NCI-H1436 treated with DMSO at 0.1 percent for 48 hours (cell line): ENCODE measurements around the gene RABL6.
"Not testable (repeated sequence)": the region's sequence is repeated elsewhere in the genome, so short reads cannot be mapped to it uniquely, and the experiment has no call there.

ENCODE experiments used
- DNase-seq: peaks from one replicate; lab custom pipeline; 2025; lab: John Stamatoyannopoulos, UW

The RABL6 gene

DNA sequence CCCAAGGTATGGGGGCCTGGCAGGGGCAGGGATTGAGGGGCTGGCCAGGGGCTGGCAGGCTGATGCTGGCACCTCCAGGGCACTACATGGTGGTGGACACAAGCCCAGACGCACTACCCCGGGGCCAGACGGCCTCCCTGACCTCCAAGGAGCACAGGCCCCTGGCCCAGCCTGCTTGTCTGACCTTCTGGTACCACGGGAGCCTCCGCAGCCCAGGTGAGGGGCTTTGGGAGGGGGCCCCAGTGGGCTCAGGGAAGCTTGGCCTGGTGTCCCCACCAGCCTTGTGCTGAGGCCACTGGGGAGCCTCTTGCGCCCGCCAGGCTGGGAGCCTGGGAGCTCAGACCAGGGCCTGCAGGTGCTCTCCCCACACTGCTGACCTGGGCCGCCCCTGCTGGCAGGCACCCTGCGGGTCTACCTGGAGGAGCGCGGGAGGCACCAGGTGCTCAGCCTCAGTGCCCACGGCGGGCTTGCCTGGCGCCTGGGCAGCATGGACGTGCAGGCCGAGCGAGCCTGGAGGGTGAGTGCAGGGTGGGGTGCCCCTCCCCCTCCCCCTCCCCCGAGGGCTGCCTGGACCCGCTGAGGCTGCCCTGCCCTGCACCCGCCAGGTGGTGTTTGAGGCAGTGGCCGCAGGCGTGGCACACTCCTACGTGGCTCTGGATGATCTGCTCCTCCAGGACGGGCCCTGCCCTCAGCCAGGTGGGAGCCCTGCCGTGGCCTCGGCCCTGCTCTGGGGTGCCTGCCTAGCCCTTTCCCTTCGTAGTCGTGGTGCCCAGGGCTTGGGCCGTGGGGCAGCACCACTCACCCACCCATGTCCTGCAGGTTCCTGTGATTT is 50.0 kb downstream of the RABL6 start:
- DNase-seq, result no peak

DNA sequence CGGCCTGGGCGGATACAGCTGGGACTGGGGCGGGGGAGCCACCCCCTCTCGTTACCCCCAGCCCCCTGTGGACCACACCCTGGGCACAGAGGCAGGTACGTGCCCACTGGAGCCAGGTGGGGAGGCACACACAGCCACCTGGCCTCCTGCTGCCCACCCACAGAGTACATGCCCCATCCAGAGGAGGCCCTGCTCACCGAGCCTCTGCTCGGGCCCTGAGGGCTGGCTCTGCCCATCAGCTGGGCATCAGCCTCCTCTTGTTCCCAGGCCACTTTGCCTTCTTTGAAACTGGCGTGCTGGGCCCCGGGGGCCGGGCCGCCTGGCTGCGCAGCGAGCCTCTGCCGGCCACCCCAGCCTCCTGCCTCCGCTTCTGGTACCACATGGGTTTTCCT is 50.7 kb downstream of the RABL6 start:
- no peak for DNase-seq

DNA sequence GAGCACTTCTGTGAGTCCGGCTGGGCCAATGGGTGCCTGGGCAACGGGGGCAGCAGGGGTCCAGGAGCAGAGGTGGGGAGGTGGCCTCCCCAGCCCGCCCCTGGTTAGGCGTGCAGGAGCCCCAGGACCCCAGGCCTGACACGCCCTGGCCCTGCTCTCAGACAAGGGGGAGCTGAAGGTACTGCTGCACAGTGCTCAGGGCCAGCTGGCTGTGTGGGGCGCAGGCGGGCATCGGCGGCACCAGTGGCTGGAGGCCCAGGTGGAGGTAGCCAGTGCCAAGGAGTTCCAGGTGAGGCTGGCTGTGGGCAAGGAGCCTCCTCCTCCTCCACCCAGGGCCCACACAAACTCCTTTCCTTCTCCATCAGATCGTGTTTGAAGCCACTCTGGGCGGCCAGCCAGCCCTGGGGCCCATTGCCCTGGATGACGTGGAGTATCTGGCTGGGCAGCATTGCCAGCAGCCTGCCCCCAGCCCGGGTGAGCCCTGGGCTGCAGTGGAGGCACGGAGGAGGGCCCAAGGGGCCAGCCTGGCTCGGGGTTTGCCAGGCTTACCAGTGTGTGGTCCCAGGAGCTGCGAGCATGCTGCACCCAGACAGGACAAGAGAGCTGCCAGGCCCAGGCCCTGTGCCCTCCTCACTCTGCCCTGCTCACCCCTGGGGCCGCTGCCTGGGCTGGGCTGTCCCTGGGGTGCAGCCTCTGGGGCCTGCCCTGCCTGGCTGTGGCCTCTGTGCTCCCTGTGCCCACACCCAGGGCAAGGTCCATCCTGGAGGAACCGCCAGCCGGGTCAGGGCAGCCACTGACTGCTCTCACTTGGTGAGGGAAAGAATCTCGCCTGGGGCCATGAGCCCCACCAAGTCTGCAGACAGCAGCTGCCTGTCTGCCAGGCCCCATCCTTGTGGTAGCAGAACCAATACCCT is 51.4 kb downstream of the RABL6 start:
- DNase-seq, result no peak

DNA sequence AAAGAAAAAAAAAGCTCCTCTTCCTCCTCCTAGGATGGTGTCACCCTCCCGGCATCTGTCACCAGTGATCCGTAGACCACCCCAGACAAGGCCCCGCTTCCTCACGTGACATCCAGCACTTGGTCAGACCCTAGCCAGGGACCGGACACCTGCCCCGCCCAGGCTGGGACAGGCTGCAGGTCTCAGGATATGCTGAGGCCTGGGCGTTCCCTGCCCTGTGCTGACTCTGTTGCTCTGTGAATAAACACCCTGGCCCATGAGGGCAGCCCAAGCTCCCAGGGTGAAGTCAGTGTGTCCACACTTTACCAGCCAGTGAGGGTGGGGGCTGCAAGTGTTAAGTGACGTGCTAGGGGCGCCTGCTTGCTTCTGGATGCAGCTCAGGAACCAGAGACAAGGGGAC is 52.8 kb downstream of the RABL6 start:
- DNase-seq, result no peak

- DNase-seq, result no peak
Measured at GRCh38 chr9:136860933-136861873, 53.5 kb downstream of the RABL6 start.

DNA sequence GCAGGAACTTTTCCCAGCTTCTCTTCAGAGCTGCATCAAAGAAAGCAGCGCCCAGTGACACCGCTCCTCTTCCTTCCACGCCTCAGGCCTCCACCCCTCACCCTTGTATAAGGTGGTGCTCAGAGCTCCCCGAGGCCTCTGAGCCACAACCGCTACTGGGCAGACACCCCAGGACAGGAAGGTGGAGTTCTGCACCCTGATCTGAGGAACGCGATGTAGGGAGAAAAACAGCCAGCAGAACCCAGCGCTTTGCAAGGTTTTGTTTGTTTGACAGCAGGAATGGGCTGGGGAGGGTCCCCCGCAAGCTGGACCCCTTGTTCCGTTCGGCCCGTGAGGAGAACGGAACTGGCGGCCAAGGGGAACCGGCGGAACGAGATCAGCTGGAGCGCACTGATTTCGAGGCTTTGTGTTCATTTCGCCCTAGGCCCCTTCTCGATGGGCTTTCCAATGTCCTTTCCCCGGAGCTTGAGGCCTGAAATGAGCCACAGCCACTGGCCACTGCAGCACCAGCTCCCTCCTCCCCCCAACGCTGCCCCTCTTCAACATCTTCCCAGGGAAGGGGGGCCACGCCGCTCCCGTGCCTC is 54.2 kb downstream of the RABL6 start:
- DNase-seq, result no peak

GRCh38 chr9:136862849-136863622 is 55.3 kb downstream of the RABL6 start:
- no peak for DNase-seq

GRCh38 chr9:136863623-136864273 is 56.0 kb downstream of the RABL6 start:
- DNase-seq, result no peak

DNA sequence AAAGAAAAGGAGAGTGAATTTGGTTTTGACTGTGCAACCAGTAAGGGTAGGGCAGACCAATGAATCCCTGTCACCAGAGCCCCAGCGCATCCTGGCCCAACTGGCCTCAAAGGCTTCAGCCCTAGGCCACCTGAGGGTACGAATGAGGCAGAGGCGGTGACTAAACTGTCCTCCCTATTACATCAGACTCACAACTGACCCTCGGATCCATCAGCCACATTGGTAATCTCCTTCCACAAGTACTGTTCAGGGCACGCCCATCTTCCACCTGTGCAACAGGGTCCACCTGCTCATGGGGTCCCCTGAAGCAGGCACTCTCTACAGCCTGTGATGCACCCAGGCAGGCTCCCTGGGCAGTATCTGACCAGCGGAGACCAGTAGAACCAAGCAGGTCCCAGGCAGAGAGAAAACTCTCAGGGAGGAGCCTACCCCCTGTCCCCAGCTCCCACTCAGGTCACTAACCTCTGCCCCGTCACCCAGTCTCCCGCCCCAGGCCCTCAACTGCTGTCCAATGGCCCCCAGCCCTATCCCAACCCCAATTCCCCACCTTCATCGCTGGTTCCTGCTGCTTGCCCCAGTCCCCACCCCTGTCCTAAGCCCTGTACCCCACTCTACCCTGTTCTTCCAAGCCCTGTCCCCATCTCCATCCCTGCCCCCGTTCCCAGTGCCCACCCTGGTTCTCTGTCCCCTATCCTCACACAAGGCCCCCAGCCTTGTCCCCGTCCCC is 57.5 kb downstream of the RABL6 start:
- DNase-seq, result no peak

GRCh38 chr9:136865768-136866103 is 58.0 kb downstream of the RABL6 start:
- DNase-seq, result no peak

DNA sequence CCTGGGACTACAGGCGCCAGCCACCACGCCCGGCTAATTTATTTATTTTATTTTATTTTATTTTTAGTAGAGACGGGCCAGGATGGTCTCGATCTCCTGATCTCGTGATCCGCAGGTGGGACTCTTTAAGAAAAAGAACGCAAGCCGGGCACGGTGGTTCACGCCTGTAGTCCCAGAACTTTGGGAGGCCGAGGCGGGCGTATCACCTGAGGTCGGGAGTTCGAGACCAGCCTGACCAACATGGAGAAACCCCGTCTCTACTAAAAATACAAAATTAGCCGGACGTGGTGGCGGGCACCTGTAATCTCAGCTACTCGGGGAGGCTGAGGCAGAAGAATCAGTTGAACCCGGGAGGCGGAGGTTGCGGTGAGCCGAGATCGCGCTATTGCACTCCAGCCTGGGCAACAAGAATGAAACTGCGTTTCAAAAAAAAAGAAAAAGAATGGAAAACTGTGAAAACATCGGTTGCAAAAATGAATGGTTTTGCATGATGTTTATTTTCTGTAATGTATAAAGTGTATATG is 59.2 kb downstream of the RABL6 start:
- DNase-seq, result not testable (repeated sequence)

DNA sequence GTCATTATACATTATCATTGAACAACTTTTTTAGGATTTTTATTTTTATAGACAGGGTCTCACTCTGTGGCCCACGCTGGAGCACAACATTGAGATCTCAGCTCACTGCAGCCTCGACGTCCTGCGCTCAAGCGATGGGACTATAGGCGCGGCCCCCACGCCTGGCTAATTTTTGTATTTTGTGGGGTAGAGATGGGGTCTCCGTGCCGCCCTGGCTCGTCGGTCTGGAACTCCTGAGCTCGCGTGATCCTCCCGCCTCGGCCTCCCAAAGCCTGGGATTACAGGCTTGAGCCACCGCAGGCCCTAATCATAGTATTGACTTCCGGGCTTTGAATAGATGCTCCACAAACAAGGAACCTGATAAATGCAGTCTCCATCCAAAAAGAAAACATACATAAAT is 59.7 kb downstream of the RABL6 start:
- no peak for DNase-seq

GRCh38 chr9:136867917-136868316 is 60.2 kb downstream of the RABL6 start:
- DNase-seq, result no peak

GRCh38 chr9:136868644-136869043 is 60.9 kb downstream of the RABL6 start:
- no peak for DNase-seq

DNA sequence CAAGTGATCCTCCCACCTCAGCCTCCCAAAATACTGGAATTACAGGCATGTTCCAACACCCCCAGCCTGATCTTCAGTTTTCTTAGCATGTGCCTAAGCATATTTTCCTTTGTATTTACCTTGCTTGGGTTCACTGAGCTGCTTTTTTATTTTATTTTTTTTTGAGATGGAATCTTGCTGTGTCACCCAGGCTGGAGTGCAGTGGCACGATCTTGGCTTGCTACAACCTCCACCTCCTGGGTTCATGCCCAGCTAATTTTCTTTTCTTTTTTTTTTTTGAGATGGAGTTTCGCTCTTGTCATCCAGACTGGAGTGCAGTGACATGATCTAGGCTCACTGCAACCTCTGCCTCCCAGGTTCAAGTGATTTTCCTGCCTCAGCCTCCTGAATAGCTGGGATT is 61.9 kb downstream of the RABL6 start:
- not testable (repeated sequence) for DNase-seq

DNA sequence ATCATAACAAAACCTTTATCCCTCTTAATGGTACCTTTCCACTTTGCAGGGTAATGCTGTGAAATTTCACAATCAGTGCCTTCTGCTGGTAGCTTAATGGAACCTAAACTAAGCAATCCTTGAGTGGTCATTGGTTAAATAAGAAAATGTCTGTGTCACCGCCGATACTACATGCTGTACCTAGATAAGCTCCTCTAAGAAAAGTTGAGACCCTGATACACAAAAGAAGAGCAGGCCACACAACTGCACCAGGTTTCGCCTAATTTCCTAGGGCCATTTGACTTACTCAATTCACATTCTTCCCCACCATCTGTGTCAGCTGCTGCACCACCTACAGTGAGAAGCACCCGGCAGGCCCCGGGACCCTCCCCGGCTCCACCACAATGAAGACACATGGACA is 67.4 kb downstream of the RABL6 start:
- DNase-seq, result no peak

GRCh38 chr9:136876476-136876875 is 68.7 kb downstream of the RABL6 start:
- DNase-seq, result no peak

- DNase-seq, result no peak
Measured at GRCh38 chr9:136880651-136881050, 72.9 kb downstream of the RABL6 start.

GRCh38 chr9:136881691-136882108 is 74.0 kb downstream of the RABL6 start:
- DNase-seq, result no peak
